ENCODE results near the gene UFD1.

UFD1 gene

DNA sequence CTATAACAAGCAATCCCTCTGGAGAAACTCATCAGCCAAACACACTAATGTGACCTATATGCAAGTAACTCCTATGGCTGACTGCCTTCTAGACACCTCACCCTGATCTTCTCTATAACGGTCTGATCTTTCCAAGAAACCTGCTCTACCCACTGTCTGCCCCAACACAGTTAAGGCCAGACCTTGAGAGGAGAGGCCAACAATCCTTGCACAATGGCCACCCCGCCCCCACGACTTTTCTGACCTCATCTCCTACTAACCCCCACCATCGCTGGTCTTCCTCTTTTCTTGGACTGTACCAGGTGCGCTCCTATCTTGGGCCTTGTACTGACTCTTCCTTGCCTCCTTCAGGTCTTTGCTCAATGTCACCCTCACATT, 59.9 kb downstream of the UFD1 start:
- no peak for DNase-seq

DNA sequence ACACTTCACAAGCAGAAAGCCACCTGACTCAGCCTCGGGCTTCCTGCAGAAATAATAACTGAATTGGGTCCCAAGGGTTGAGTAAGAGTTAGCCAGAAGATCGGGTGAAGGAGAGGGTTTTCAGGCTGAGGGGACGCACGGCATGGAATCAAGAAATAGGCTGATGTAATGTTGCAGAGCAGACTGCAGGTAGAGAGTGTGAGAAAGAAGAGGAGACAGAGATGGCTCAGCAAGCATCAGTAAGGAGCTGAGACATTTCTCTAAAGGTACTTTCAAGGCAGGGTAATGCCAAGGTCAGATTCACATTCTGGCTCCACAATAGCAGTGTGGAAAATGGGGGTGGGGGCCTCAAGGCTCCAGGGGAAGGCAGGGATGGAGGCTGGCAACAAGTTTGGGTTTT, 66.1 kb downstream of the UFD1 start:
- DNase-seq, result no peak

DNA sequence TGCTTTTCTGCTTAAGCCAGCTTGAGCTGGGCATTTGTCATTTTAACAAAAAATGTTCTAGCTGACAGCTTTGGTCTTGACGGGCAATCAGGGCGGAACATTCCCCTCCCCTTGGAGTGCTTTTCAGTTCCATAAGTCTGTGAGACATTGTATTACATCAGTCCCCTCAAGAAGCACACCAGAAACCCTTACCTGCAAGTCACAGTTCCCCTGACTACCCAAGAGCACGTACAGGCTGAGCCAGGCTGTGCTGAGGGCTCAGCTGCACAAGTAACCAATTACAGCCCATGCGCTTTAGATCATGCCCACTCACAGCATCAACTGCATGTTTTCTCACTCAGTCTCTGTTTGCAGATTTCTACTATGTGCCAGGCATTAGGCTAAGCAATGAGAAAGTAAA, 66.5 kb downstream of the UFD1 start:
- DNase-seq, result no peak

DNA sequence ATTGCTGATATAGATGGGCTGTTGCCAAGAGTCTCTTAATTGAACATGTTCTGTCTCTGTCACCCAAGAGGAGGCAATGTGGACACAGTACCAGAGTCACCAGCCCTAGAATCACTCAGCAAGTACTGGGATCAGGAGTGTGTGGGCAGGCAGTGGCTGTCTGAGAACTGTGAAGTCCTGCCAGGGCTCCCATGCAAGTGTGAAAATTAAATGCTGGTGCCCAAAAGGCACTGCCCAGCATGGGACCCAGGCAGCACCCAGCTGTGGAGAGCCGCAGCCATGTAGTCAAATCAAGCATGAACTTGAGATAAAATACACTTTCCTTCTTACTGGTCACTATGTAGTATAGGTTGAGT, 67.3 kb downstream of the UFD1 start:
- no peak for DNase-seq

DNA sequence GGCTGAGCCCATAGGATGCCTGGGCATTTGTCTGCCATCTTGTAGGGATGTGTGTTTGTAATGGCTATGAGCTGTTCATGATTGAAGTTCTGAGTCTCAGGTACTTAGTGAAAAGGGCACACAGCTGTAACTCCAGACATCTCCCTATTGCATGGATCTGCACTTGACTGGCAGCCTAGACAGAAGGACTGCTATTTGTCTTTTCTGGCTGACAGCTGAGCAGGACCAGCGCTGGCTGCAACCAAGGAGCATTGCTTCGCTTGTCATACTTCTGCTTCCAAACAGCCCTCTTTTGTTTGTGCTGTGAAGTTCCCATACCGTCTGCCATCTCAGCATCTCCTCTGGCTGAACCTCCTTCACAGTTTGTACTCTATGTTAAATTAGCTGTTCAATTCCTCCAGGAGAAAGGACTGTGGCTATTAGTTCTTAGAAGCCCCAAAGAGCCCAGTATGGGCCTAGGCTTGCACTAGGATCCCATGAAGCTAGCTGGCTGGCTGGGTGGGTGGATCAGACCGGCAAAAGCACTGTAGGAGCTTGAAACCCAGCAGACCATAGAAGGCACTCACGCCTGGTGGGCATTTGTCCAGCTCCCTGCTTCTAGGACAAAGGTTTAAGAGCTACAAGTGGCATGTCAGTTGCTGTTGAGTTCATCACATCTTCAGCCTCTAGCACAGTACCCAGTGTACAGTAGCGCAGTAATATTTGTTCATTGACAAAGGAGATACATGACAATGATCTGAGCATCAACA, 67.9 kb downstream of the UFD1 start:
- DNase-seq, result no peak

DNA sequence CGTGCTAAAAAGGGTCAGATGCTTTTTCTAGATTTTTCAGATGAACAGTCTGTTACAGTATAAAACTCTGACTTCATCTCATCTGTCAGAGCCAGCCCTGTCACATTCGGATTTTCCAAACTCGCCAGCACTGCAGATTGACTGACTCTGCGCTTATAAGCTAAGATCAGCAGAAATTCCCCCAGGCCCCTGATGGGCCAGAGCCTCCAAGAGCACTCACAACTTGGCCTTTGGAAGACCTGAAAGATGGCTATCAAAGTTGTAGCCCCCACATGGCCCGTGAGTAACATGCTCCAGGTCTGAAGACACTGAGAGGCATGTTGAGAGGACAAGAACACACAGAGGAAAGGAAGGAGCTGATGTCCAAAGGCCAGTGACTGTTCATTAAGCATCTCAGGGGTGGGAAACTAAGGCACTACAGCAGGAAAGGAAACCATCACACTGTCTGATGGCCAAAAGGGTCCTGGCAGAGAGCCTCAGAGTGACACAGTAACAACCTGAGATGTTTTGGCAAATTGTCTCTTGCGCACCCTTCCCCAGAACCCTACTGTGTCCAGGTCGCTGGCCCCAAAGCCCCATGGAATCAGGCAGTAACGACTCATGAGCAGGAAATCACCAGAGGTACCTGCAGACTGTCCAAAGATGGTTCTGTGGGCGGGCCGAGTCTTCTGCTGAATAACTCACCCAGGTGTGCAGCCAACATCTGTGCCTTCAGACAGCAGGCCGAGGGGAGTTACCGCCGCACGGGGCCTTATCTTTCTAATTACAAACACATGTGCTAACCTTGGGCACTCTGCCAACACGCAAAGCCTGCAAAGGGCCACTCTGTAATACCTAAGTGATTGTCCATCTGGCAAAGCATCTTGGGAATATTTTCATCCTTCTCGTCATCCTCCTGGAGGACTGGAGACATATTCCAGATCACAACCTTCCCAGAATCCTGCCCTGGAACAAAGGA, 71.1 kb downstream of the UFD1 start:
- DNase-seq, result no peak

DNA sequence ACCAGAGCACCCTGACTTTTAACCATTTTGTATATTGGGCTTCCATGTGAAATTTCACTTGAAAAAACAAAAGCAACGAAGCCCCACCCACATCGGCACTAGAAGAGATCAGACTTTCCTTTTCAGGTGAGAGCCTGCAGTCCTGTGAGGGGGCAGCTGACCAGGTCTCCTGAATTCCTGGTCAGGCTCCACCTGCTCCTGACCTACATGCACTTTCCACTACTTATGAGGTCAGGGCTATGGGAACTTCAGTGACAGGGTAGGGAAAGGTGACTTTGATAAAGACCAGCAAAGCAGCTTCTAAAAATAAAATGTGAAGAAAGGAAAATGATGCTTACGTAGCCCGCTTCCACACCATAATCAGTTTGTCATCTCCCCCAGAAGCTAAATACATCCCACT, 72.1 kb downstream of the UFD1 start:
- DNase-seq, result no peak

DNA sequence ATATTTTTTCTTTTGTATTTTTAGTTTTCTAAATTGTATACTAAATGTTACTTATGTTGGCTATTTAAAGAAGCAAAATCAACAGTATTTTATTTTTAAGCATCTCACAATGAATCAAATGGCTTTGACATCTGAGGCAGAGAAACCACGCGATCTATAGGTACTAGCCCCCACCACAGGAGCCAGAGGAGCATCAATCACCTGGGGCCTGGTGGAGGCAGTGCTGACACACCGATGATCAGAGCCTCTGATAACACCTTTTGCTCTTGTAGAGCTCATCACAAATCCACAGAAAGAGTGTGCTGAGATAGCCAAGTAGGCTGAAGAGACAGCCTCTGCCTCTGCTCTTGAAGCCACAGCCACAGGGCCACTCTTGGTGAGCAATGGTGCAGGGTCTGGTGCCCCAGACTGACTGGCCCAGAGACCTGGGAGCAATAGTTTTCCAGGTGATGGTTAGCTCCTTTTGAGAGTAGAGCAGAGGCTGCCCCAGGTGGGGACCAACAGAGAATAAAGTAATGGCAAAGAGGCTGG, 72.6 kb downstream of the UFD1 start:
- no peak for DNase-seq

DNA sequence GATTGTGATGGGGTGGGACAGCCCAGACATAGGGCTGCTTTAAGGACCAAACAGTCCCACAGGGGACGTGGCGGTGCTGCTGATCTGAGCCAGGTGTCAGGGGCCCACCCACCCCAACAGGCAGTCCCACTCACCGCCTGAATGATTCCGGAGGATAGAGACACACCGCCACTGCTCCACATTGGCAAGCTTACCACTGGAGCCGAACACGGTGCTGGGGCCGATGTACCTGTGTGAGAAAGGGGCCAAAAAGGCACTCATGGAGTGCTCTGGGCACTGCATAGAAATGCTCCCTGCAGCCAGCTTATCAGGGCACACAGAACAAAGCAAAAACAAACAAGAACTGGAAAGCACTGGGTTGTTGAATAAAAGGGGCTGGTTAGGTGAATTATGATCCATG, 73.3 kb downstream of the UFD1 start:
- no peak for DNase-seq

DNA sequence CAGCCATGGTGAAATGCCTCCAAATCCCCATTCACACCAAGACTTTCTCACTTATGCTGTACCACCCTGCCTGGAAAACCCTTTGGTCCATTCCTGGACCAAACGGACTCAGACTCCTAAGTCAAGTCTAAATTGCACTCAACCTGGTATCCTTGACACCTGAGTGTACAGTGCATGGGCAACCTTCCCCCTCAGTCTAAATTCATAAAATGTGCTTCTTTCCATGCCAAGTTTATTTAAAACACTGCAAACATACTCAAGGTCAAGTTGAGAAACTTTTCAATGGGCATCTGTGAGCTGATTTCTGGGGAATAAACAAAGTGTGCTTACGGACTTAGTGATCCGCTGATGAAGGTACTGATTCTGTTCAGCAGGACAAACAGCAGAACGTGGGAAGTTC, 73.9 kb downstream of the UFD1 start:
- DNase-seq, result no peak

DNA sequence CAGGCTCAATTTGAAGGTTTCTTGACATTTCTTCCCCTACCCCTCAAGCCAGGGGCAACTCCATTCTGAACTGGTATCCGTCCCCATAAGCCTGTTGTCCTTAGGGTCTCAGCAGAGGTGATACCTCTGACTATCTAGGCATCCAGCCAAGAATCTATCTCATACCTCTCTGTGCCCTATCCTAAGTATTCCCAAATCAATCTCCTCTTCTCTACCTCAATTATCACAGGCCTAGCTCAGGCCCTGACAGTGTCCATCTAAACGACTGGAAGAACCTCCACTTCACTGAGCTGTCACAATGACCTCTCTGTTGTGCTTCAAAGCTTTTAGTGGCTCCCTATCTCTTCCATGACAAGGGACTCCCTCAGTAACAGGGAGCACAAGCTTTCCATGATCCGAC, 74.3 kb downstream of the UFD1 start:
- DNase-seq, result no peak

DNA sequence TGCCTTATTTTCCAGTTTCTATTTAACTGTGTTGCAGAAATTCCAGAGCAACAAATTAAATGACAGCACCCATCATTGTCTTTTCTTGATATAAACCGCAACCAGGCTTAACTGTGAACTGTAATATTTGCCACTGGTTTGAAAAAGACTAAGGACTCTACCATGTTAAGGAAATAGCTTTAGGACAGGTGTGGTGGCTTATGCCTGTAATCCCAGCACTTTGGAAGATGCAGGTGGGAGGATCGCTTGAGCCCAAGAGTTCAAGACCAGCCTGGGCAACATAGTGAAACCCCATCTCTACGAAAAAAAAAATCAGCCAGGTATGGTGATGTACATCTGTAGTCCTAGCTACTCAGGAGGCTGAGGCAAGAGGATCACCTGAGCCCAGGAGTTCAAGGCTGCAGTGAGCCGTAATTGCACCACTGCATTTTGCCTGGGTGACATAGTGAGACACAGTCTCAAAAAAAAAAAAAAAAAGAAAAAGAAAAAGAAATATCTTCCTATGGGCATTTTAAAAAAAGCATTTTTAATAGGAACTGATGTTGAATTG, 76.3 kb downstream of the UFD1 start:
- no peak for DNase-seq

DNA sequence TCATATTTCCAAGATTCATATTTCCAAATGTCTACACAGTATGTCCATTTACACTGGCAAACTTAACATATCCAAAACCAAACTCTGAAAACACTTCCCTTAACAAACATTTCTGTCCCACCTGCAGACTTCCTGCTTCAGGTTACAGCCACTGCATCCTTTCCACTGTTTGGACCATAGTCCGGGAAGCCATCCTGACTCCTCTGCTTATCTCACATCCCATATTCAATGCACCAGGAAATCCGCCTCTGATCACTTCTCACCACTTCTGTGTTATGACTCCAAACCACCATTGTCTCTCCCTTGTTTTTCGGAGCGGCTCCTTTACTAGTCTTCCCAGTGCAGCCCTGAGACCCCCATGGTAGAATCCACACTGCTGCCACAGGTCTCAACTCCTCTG, 77.5 kb downstream of the UFD1 start:
- DNase-seq, result no peak

DNA sequence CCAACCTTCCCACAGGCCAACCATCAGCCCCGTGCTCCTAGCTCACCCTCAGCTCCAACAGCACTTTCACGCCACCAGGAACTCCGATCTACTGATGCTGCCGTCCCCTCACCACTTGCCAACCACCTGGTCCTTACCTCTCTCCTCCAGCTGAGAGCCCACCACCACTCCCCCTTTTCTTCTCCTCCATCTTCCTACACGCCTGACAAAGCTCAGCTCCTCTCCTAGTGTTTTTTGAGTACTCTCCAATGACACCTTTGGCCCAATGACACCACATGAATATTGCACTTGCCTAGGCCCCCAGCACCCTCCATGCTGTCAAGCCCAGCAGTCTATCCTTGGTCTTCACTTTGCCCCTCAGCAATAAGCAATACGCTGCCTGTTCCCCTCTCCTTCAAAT, 78.1 kb downstream of the UFD1 start:
- DNase-seq, result no peak

All from activated CD4-positive, alpha-beta T cell treated with anti-CD3 and anti-CD28 coated beads for 1 hour (primary cell).